Activated CD4-positive, alpha-beta memory T cell treated with anti-CD3 and anti-CD28 coated beads for 36 hours (primary cell): ENCODE measurements around the gene OSTF1. TPM values are rescaled to one million over a fixed set of nuclear protein-coding genes. Genes with fewer than 3 reads are reported as not detected.

Source experiments
- CTCF ChIA-PET: fragments of 350-600 bp; sonication (Branson Sonifier 250); formaldehyde crosslinking; loops from one replicate; lab custom pipeline; 2021; ENCODE audit warnings: antibody characterized with exemption, inconsistent platforms; lab: Charles Lee
- POLR2A ChIA-PET: fragments of 350-600 bp; sonication (Branson Sonifier 250); formaldehyde crosslinking; loops from one replicate; lab custom pipeline; 2021; ENCODE audit warnings: antibody characterized with exemption; lab: Charles Lee
- DNase-seq: peaks from one replicate; pipeline ENCODE4 v3.0.0-alpha.2; 2020
- H3K27ac Mint-ChIP-seq: one replicate; pipeline ENCODE4 v1.8.0; 2021; ENCODE audit warnings: mixed read lengths
- H3K27me3 Mint-ChIP-seq: one replicate; pipeline ENCODE4 v1.8.0; 2021; ENCODE audit warnings: mixed read lengths
- H3K36me3 Mint-ChIP-seq: one replicate; pipeline ENCODE4 v1.8.0; 2021; ENCODE audit warnings: mixed read lengths
- H3K4me1 Mint-ChIP-seq: one replicate; pipeline ENCODE4 v1.8.0; 2021; ENCODE audit warnings: low read depth, mixed read lengths
- H3K4me3 Mint-ChIP-seq: one replicate; pipeline ENCODE4 v1.8.0; 2021; ENCODE audit warnings: mild to moderate bottlenecking, mixed read lengths
- H3K9me3 Mint-ChIP-seq: one replicate; pipeline ENCODE4 v1.8.0; 2021; ENCODE audit warnings: mixed read lengths
- intact Hi-C: fragments of 100-400 bp; cut with micrococcal nuclease; formaldehyde crosslinking; loops from one replicate; pipeline ENCODE4 v1.15.1; 2023
- total RNA-seq, 2 experiments: library from RNA; stranded (reverse); gene quantifications; one replicate each; pipeline ENCODE4 v1.2.3, GENCODE V29; 2021

The OSTF1 gene
- total RNA-seq, 2 experiments from 2014 or later: 151 TPM

DNA sequence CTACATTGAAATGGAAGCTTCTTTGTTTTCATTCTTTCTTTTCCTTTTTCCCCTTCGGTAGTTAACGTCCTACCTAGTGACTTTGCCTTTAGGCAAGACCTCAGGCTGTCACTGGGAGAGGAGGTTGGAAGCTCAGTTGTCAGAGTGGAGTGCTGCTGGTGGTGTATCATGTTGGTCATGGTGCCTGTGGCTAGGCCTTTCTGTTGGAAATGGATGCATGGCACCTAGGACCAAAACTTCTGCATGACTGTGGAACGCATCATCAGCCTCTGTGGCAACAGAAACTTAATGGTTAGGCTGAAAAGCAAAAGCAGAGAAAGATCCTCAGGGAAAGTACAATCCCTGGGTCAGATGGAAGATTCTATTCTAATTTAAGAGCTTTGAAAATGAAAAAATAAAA is 57.9 kb downstream of the OSTF1 start:
- Mint-ChIP-seq H3K36me3 (peaks cover 57% of the 10 kb centered on the region), H3K4me1 (peaks cover 63% of the 10 kb centered on the region), H3K9me3 (peaks cover 24% of the 10 kb centered on the region), H3K4me3 (no peak overlapping the region), H3K27ac (peak overlapping the region; percentile 55), H3K27me3 (no peaks in the 10 kb centered on the region)
- intact Hi-C loops: loop anchor here (5.0 kb wide), 2 partner anchors 194 to 1994 kb away; partner anchors contain the start of genes ANXA1 and C9orf40
- DNase-seq: peak; percentile 30
- ChIA-PET CTCF (interaction anchor here (1.0 to 3.3 kb wide), 2 partner anchors 39 to 58 kb away, joined by 3 to 12 read pairs; partner anchors contain the start of gene NMRK1), POLR2A (interaction anchor here (1.3 to 1.6 kb wide), 2 partner anchors 29 to 58 kb away, joined by 5 to 6 read pairs; partner anchors contain the start of genes NMRK1 and OSTF1)

DNA sequence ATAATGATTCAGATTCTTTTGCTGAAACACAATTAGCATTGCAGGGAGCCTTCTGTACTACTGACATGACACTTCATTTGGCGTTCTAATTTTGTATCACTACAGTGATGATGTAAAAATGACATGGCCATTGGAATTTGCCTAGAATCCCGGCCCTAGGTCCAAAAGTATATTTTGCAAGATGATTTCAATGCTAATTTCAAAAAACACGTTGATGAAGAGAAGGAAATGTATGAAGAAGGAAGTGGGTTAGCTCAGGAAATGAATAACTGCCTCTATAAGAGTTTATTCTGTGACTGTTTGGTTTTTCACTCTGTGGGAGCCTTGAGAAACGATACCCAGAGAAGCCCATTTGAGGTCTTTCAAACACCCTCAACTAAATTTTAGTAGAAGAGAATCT is 59.3 kb downstream of the OSTF1 start:
- H3K4me1 Mint-ChIP-seq: peaks cover 67% of the 10 kb centered on the region
- no peak for DNase-seq
- no peaks in the 10 kb centered on the region for H3K27me3 Mint-ChIP-seq
- intact Hi-C loops: loop anchor here (1.0 to 5.0 kb wide), 6 partner anchors 9 to 1995 kb away; partner anchors contain the start of genes ANXA1, C9orf40, CARNMT1 and NMRK1
- H3K36me3 Mint-ChIP-seq: peaks cover 51% of the 10 kb centered on the region
- POLR2A ChIA-PET: interaction anchor here (0.7 to 3.1 kb wide), 4 partner anchors 28 to 59 kb away, joined by 3 to 24 read pairs (median 8); partner anchors contain the start of genes NMRK1 and OSTF1
- CTCF ChIA-PET: interaction anchor here (0.7 to 3.3 kb wide), 3 partner anchors 23 to 58 kb away, joined by 4 to 12 read pairs (median 4); no protein-coding TSS in a partner anchor
- H3K4me3 Mint-ChIP-seq: peak overlapping the region; percentile 10
- peak overlapping the region; percentile 82 for H3K27ac Mint-ChIP-seq
- peaks cover 24% of the 10 kb centered on the region for H3K9me3 Mint-ChIP-seq

DNA sequence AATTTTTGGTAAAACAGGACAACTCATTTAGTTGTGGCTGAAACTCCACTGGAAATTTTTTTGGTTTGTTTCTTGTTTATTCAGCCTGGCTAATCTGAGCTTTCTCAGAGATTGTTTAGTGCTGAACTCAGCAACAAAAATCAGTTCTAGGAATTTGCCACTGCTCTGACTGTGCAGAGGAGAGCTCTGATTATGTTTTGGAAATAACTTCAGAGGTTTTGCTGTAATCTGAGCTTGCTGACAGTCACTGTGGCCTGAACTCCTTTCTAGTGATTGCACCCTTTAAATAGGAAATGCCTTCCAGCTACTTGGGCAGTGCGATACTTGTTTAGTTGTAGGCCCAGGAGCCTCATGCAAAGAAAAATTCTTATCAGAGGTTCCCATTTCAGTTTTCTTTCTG is 60.2 kb downstream of the OSTF1 start:
- CTCF ChIA-PET: interaction anchor here (0.7 to 3.3 kb wide), 6 partner anchors 17 to 61 kb away, joined by 3 to 12 read pairs (median 4); partner anchors contain the start of genes NMRK1 and OSTF1
- peak; percentile 41 for DNase-seq
- Mint-ChIP-seq H3K4me3 (no peak overlapping the region), H3K27me3 (no peaks in the 10 kb centered on the region), H3K27ac (peak overlapping the region; percentile 82), H3K36me3 (peaks cover 43% of the 10 kb centered on the region), H3K4me1 (peaks cover 69% of the 10 kb centered on the region), H3K9me3 (peaks cover 21% of the 10 kb centered on the region)
- intact Hi-C loops: loop anchor here (1.0 to 5.0 kb wide), 5 partner anchors 20 to 1996 kb away; partner anchors contain the start of genes ANXA1, C9orf40, CARNMT1 and NMRK1
- POLR2A ChIA-PET: interaction anchor here (0.7 to 3.1 kb wide), 10 partner anchors 14 to 1290 kb away, joined by 3 to 24 read pairs (median 4); partner anchors contain the start of genes C9orf40, CARNMT1, NMRK1 and OSTF1

DNA sequence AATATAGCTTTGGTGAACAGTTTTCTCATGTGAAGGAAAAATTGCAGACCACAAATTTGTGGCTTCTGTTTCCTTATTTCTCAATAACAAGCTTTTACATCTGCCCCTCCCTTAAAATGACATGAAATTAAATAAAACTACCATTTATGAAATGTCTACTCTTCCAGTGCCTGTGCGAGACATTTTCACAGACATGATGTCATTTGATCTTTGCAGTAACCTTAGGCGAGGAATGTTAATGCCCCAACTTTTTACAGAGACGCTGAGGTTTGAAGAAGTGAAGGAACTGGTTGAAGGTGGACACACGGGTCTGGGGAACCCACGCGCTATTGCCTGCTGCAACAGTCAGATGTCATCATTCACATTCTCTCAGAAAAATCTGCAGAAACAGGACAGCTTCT is 61.5 kb downstream of the OSTF1 start:
- Mint-ChIP-seq H3K9me3 (peaks cover 9% of the 10 kb centered on the region), H3K36me3 (peaks cover 30% of the 10 kb centered on the region), H3K27ac (peak overlapping the region; percentile 4), H3K27me3 (no peaks in the 10 kb centered on the region), H3K4me3 (no peak overlapping the region), H3K4me1 (peaks cover 72% of the 10 kb centered on the region)
- DNase-seq: no peak
- intact Hi-C loops: loop anchor here (5.0 kb wide), 3 partner anchors 198 to 1998 kb away; partner anchors contain the start of genes ANXA1 and C9orf40
- CTCF ChIA-PET: interaction anchor here (1.0 to 1.3 kb wide), 2 partner anchors 32 to 36 kb away, joined by 4 to 6 read pairs; no protein-coding TSS in a partner anchor
- POLR2A ChIA-PET: interaction anchor here (3.1 kb wide), 1 partner anchor 58 kb away, joined by 12 read pairs; no protein-coding TSS in a partner anchor

DNA sequence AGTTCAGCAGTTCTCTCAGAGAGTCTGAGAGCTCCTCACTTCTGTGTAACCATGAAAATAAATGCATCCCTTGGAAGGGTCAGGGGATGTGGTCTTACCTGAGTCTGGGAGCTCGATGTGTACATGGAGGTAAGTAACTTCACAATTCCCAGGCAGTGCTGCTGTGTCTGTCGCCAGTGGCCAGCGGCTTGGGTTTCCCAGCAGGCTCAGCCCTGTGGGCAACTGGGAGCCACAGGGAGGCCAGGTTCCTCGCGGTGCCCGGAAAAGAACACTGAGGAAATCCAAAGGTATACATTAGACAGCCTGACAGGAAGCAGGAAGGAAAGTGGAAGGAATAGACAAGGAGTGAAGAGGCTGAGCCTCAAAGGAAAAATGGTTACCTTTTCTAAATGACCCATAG is 62.2 kb downstream of the OSTF1 start:
- Mint-ChIP-seq H3K27ac (peak overlapping the region; percentile 72), H3K4me3 (no peak overlapping the region)
- DNase-seq: no peak

DNA sequence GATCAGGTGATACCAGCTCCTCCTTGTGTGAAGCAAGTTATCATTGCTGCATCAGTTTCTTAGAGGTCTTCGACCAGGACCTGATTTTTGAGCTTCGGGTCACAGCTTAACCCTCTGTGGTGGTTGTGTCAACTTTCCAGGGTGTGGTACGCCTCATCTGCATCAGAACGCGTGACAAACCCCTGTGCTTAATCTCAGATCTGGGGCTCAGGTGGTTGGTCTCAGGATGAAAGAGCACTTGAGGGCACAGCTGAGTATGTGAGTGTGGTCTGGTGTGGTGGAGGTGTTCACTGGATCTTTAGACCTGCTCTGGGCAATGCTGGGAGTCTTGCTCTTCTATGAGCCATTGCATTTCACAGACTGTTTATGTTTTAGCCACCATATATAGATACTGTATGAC is 64.1 kb downstream of the OSTF1 start:
- H3K4me3 Mint-ChIP-seq: peak overlapping the region; percentile 24

More for the DNA sequence above, 62.2 kb downstream of the OSTF1 start:
- Mint-ChIP-seq H3K36me3 (peaks cover 23% of the 10 kb centered on the region), H3K27me3 (no peaks in the 10 kb centered on the region), H3K4me1 (peaks cover 72% of the 10 kb centered on the region), H3K9me3 (peaks cover 2% of the 10 kb centered on the region)
- ChIA-PET POLR2A (no interaction called here), CTCF (interaction anchor here (1.0 to 1.3 kb wide), 2 partner anchors 33 to 35 kb away, joined by 4 to 6 read pairs; no protein-coding TSS in a partner anchor)
- intact Hi-C loops: loop anchor here (5.0 kb wide), 1 partner anchor 378 kb away; no protein-coding TSS in a partner anchor

DNA sequence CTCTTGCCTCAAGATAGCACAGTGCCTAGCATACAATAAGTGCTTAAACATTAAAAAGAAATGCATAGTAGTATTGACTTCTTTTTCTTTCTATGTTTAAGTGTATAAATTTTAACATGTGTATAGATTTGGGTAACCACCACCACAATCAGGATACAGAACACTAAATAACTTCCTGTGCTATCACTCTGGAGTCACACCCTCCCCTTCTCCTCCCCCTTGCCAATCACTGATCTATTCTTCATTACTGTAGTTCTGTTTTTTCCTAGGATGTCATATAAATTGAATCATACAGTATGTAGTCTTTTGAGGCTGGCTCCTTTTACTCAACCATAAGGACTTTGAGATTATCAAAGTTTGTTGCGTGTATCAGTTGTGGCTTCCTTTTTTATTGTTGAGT is 68.5 kb downstream of the OSTF1 start:
- no peak for DNase-seq
- H3K4me1 Mint-ChIP-seq: peaks cover 28% of the 10 kb centered on the region
- no peaks in the 10 kb centered on the region for H3K9me3 Mint-ChIP-seq
- H3K4me3 Mint-ChIP-seq: no peak overlapping the region
- H3K36me3 Mint-ChIP-seq: peaks cover 6% of the 10 kb centered on the region
- intact Hi-C loops: no loop called here
- H3K27me3 Mint-ChIP-seq: no peaks in the 10 kb centered on the region
- CTCF ChIA-PET: no interaction called here
- POLR2A ChIA-PET: no interaction called here
- H3K27ac Mint-ChIP-seq: no peak overlapping the region

More for the DNA sequence above, 64.1 kb downstream of the OSTF1 start:
- ChIA-PET CTCF (interaction anchor here (0.9 to 1.5 kb wide), 5 partner anchors 14 to 70 kb away, joined by 3 to 6 read pairs (median 3); no protein-coding TSS in a partner anchor), POLR2A (interaction anchor here (0.8 to 1.7 kb wide), 5 partner anchors 13 to 125 kb away, joined by 3 to 8 read pairs (median 5); partner anchors contain the start of genes NMRK1 and OSTF1)
- intact Hi-C loops: loop anchor here (1.0 to 5.0 kb wide), 3 partner anchors 32 to 380 kb away; no protein-coding TSS in a partner anchor
- no peaks in the 10 kb centered on the region for H3K27me3 Mint-ChIP-seq
- H3K36me3 Mint-ChIP-seq: peaks cover 13% of the 10 kb centered on the region
- peaks cover 68% of the 10 kb centered on the region for H3K4me1 Mint-ChIP-seq
- DNase-seq: peak; percentile 82
- peak overlapping the region; percentile 84 for H3K27ac Mint-ChIP-seq
- no peaks in the 10 kb centered on the region for H3K9me3 Mint-ChIP-seq

DNA sequence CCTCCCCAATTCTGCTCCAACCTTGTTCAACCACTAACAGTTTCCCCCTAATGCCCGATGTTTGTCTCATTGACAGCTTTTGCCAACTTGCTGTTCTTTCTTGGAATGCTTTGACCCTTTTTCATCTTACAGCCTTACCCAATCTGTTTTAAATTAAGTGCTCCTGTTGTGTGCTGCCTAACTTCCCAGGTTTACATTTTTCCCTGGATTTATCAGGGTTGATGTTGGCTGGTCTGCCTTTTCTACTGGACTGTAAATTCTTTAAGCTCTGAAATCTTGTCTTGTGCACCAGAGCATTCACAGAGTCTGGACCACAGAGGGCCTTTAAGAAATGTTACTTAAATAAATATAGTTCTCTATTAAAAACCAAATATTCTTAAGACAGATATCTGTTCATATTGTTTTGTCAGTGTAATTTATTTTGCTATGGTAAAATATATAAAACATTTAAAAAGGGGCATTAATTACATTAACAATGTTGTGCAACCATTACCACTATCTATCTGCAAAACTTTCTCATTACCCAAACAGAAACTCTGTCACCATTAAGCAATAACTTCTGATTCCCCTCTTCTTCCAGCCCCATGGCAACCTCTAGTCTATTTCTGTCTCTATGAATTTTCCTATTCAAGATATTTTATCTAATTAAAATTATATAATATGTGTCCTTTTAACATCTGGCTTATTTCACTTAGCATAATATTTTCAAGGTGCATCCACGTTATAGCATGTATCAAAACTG is 73.0 kb downstream of the OSTF1 start:
- peaks cover 26% of the 10 kb centered on the region for H3K36me3 Mint-ChIP-seq
- no peak overlapping the region for H3K27ac Mint-ChIP-seq
- intact Hi-C loops: no loop called here
- POLR2A ChIA-PET: no interaction called here
- peaks cover 2% of the 10 kb centered on the region for H3K9me3 Mint-ChIP-seq
- peaks cover 9% of the 10 kb centered on the region for H3K4me1 Mint-ChIP-seq
- DNase-seq: no peak
- H3K4me3 Mint-ChIP-seq: no peak overlapping the region
- CTCF ChIA-PET: interaction anchor here (1.7 kb wide), 1 partner anchor 24 kb away, joined by 8 read pairs; no protein-coding TSS in a partner anchor
- H3K27me3 Mint-ChIP-seq: no peaks in the 10 kb centered on the region

DNA sequence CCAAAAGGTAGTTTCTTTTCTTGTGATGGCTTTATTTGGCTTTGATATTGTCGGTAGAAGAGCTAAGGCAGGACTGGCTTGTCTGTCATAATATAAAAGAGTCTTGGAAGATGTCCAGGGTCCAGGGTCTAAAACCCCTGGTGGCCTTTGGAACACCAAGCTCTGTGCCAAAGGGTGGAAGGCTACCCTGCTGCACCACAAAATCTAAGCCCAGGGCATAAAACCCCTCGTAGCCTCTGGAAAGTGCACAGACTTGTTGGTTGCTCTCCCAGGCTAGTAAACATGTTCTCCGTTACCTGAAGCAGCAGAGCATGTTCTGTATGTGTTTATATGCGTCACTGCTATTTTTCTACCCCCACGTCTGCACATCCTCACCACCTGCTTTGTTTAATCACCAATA is 75.5 kb downstream of the OSTF1 start:
- peaks cover 10% of the 10 kb centered on the region for H3K9me3 Mint-ChIP-seq
- H3K27ac Mint-ChIP-seq: no peak overlapping the region
- no peak for DNase-seq
- ChIA-PET CTCF (interaction anchor here (3.1 kb wide), 1 partner anchor 22 kb away, joined by 18 read pairs; no protein-coding TSS in a partner anchor), POLR2A (no interaction called here)
- intact Hi-C loops: no loop called here
- no peak overlapping the region for H3K4me3 Mint-ChIP-seq
- H3K27me3 Mint-ChIP-seq: no peaks in the 10 kb centered on the region
- peaks cover 18% of the 10 kb centered on the region for H3K4me1 Mint-ChIP-seq
- peaks cover 46% of the 10 kb centered on the region for H3K36me3 Mint-ChIP-seq

DNA sequence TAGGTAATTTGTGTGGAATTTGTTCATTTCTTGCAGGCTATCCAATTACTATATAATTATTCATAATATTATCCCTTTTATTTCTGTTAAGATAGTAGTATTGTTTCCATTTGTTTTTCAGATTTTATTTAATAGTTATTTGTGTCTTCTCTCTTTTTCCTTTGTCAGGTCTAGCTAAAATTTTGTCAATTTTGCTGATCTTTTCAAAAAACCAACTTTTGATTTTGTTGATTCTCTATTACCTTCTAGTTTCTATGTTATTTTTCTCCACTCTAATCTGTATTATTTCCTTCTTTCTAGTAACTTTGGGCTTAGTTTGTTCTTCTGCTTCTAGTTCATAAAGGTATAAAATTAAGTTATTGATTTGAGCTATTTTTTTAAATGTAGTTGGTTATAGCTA is 76.3 kb downstream of the OSTF1 start:
- Mint-ChIP-seq H3K36me3 (peaks cover 51% of the 10 kb centered on the region), H3K27ac (no peak overlapping the region), H3K4me3 (no peak overlapping the region), H3K4me1 (peaks cover 18% of the 10 kb centered on the region), H3K27me3 (no peaks in the 10 kb centered on the region), H3K9me3 (peaks cover 10% of the 10 kb centered on the region)
- intact Hi-C loops: no loop called here
- ChIA-PET POLR2A (no interaction called here), CTCF (interaction anchor here (0.6 to 3.1 kb wide), 2 partner anchors 21 to 37 kb away, joined by 4 to 18 read pairs; no protein-coding TSS in a partner anchor)
- no peak for DNase-seq

DNA sequence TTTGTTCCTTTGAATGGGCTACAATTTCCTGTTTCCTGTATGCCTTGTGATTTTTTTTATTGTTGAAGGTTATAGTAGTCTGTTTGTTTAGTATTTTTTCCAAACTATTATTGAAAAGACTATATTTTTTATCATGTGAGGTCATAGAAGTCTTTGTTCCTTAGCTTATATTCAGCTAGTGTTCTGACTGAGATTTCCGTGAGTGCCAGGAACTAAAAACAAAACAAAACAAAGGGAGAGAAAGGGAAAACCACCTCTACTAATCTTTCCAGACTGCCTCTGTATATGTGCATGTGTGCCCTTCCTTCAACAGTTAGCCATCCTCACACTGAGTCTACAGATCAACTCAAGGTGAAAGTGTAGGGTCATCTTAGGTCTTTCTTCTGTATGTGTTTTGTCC is 79.0 kb downstream of the OSTF1 start:
- Mint-ChIP-seq H3K27me3 (no peaks in the 10 kb centered on the region), H3K9me3 (peaks cover 10% of the 10 kb centered on the region), H3K36me3 (peaks cover 51% of the 10 kb centered on the region), H3K4me1 (peaks cover 18% of the 10 kb centered on the region), H3K4me3 (no peak overlapping the region), H3K27ac (no peak overlapping the region)
- intact Hi-C loops: no loop called here
- DNase-seq: no peak
- ChIA-PET CTCF (interaction anchor here (1.9 kb wide), 1 partner anchor 19 kb away, joined by 7 read pairs; no protein-coding TSS in a partner anchor), POLR2A (no interaction called here)
